Lower lobe of right lung (tissue), 2 donors: Measurements from ENCODE around the gene SSBP2. TPM values are rescaled to one million over a fixed set of nuclear protein-coding genes. Genes with fewer than 3 reads are reported as not detected.

Experiments
- ATAC-seq, 2 donors: fragments of 200-7000 bp; cut with Tn5 transposase; one replicate each; pipeline ENCODE4 v1.9.1; 2020 to 2022; ENCODE audit warnings: mild to moderate bottlenecking in 2 of 2, moderate library complexity in 2 of 2
- DNase-seq: peaks from one replicate; pipeline ENCODE4 v3.0.0-alpha.2; 2020
- H3K27ac ChIP-seq: fragments of 200-600 bp; one replicate; pipeline ENCODE4 v1.8.0; 2022
- H3K27me3 ChIP-seq: fragments of 200-600 bp; one replicate; pipeline ENCODE4 v1.8.0; 2022; ENCODE audit warnings: low read depth
- H3K36me3 ChIP-seq: fragments of 200-600 bp; one replicate; pipeline ENCODE4 v1.8.0; 2022; ENCODE audit warnings: mild to moderate bottlenecking
- H3K4me1 ChIP-seq: fragments of 200-600 bp; one replicate; pipeline ENCODE4 v1.8.0; 2022
- H3K4me3 ChIP-seq: fragments of 200-600 bp; one replicate; pipeline ENCODE4 v1.8.0; 2022; ENCODE audit warnings: mild to moderate bottlenecking
- H3K9me3 ChIP-seq: fragments of 200-600 bp; one replicate; pipeline ENCODE4 v1.8.0; 2022
- intact Hi-C: fragments of 100-400 bp; cut with DNase I; formaldehyde crosslinking; loops from one replicate; pipeline ENCODE4 v1.11.0; 2022
- total RNA-seq: library from RNA; stranded (reverse); fragmentation: NEBNext Ultra II Directional; extraction: Animal tissue kit (Norgen Biotek cat#: 25700); gene quantifications from one replicate; pipeline ENCODE4 v1.2.1, GENCODE V29; 2021
- TF ChIP-seq, protein P1 (sequence below): fragments of 200-600 bp; IDR thresholded peaks from one replicate; pipeline ENCODE4 v1.8.0; 2022; ENCODE audit warnings: antibody characterized with exemption, mild to moderate bottlenecking
- donor health status: DM: no; HTN: yes; CAD: no; lungs with severe emphysema.

The SSBP2 gene
- total RNA-seq, 1 donor from 2014 or later = 41.1 TPM

- no peak for DNase-seq
- Histone ChIP-seq H3K4me1 (no peaks in the 10 kb centered on the region), H3K27me3 (no peaks in the 10 kb centered on the region), H3K36me3 (no peaks in the 10 kb centered on the region), H3K4me3 (no peak overlapping the region), H3K27ac (no peak overlapping the region), H3K9me3 (no peaks in the 10 kb centered on the region)
- TF ChIP-seq, protein P1, sequence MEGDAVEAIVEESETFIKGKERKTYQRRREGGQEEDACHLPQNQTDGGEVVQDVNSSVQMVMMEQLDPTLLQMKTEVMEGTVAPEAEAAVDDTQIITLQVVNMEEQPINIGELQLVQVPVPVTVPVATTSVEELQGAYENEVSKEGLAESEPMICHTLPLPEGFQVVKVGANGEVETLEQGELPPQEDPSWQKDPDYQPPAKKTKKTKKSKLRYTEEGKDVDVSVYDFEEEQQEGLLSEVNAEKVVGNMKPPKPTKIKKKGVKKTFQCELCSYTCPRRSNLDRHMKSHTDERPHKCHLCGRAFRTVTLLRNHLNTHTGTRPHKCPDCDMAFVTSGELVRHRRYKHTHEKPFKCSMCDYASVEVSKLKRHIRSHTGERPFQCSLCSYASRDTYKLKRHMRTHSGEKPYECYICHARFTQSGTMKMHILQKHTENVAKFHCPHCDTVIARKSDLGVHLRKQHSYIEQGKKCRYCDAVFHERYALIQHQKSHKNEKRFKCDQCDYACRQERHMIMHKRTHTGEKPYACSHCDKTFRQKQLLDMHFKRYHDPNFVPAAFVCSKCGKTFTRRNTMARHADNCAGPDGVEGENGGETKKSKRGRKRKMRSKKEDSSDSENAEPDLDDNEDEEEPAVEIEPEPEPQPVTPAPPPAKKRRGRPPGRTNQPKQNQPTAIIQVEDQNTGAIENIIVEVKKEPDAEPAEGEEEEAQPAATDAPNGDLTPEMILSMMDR = no peak
- no peak for ATAC-seq
- intact Hi-C loops = no loop called here
Measured at GRCh38 chr5:81530919-81531318, 220.0 kb downstream of the SSBP2 start.

DNA sequence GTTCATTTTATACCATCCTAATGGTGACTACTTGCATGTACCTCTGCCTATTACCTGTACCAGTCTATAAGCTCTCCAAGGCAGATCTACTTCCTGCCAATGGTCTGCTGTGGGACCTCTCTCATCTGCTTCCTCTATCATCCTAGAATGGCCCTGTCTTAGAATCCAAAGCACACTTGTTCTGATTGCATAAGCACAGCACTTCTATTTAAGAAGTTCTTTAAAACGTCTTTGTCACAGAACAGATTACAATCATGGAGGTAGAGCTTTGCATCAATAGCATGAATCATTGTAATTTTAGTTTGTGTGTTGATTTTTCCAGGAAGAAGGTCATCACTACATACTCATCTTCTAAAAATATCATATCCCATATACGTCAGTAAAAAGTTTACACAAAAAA, 225.2 kb downstream of the SSBP2 start:
- no peaks in the 10 kb centered on the region for H3K27me3 ChIP-seq
- no peak for ATAC-seq
- H3K4me3 ChIP-seq = no peak overlapping the region
- TF ChIP-seq, protein P1 = no peak
- no peaks in the 10 kb centered on the region for H3K36me3 ChIP-seq
- no peak overlapping the region for H3K27ac ChIP-seq
- no peaks in the 10 kb centered on the region for H3K9me3 ChIP-seq
- intact Hi-C loops = no loop called here
- no peak for DNase-seq
- no peaks in the 10 kb centered on the region for H3K4me1 ChIP-seq

- no peaks in the 10 kb centered on the region for H3K27me3 ChIP-seq
- no peak overlapping the region for H3K4me3 ChIP-seq
- no peak for DNase-seq
- no peaks in the 10 kb centered on the region for H3K9me3 ChIP-seq
- no peak for ATAC-seq
- H3K4me1 ChIP-seq = no peaks in the 10 kb centered on the region
- TF ChIP-seq, protein P1 = no peak
- no peak overlapping the region for H3K27ac ChIP-seq
- H3K36me3 ChIP-seq = no peaks in the 10 kb centered on the region
- intact Hi-C loops = no loop called here
Measured at GRCh38 chr5:81524015-81524414, 226.9 kb downstream of the SSBP2 start.

- H3K4me3 ChIP-seq = no peak overlapping the region
- no peaks in the 10 kb centered on the region for H3K9me3 ChIP-seq
- H3K27ac ChIP-seq = no peak overlapping the region
- ATAC-seq (no peak), DNase-seq (no peak)
- H3K4me1 ChIP-seq = no peaks in the 10 kb centered on the region
- TF ChIP-seq, protein P1 = no peak
- intact Hi-C loops = no loop called here
- no peaks in the 10 kb centered on the region for H3K27me3 ChIP-seq
- no peaks in the 10 kb centered on the region for H3K36me3 ChIP-seq
Measured at GRCh38 chr5:81522571-81522970, 228.3 kb downstream of the SSBP2 start.

GRCh38 chr5:81520769-81521168, 230.1 kb downstream of the SSBP2 start:
- Histone ChIP-seq H3K4me1 (no peaks in the 10 kb centered on the region), H3K27me3 (no peaks in the 10 kb centered on the region), H3K4me3 (no peak overlapping the region), H3K9me3 (no peaks in the 10 kb centered on the region), H3K27ac (no peak overlapping the region), H3K36me3 (no peaks in the 10 kb centered on the region)
- DNase-seq (no peak), ATAC-seq (no peak)
- TF ChIP-seq, protein P1 = no peak
- intact Hi-C loops = no loop called here
